ENCODE data around the gene IRF1.

The IRF1 gene

DNA sequence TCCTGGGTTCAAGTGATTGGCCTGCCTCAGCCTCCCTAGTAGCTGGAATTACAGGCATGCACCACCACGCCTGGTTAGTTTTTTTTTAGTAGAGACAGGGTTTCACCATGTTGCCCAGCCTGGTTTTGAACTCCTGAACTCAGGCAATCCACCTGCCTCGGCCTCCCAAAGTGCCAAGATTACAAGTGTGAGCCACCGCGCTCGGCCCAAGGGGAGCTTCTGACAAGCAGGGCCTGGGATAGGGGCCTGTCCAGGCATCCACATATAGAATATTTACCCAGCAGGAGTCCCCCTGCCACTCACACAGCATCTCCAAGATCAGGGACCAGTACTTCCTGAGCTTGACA is 10.1 kb downstream of the IRF1 start:
- no peak for TF ChIP-seq CTCF (conservative IDR thresholded peaks at IDR 0.05; ENCODE audit: low read depth, low read length)
- no peak for DNase-seq (ENCODE audit: low read depth)
- no peak overlapping the region for H3K4me3 ChIP-seq (ENCODE audit: low read depth, low read length)

- DNase-seq (ENCODE audit: low read depth): no peak
- TF ChIP-seq CTCF (conservative IDR thresholded peaks at IDR 0.05; ENCODE audit: low read depth, low read length): peak; percentile 9
- no peak overlapping the region for H3K4me3 ChIP-seq (ENCODE audit: low read depth, low read length)
Measured at GRCh38 chr5:132480042-132480441, 10.5 kb downstream of the IRF1 start.

- TF ChIP-seq CTCF (conservative IDR thresholded peaks at IDR 0.05; ENCODE audit: low read depth, low read length): no peak
- H3K4me3 ChIP-seq (ENCODE audit: low read depth, low read length): no peak overlapping the region
- no peak for DNase-seq (ENCODE audit: low read depth)
Measured at GRCh38 chr5:132479111-132479951, 11.2 kb downstream of the IRF1 start.

DNA sequence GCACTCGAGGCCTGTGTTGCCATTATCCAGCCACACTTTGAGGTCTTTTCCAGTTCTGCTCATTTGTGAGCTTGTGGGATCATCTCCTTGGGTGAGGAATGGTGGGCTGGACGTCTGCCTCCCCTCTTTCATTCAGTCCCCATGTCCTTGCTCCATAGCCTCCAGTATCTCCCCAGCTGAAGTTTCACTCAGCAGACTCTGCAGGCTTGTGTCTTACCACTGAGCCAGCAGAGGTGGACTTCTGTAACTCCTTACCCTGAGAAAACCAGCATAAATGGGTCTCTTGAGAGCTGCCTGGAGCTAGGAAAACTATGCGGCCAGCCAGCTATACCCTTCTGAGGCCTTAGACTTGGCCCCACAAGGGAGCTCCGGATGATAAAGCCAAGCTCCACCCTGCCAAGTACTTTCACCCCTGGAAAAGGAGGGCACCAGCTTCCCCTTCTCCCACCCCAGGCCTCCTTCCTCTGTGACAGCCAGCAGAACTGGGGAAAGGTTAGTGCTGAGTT is 12.2 kb downstream of the IRF1 start:
- DNase-seq (ENCODE audit: low read depth): no peak
- no peak overlapping the region for H3K4me3 ChIP-seq (ENCODE audit: low read depth, low read length)
- TF ChIP-seq CTCF (conservative IDR thresholded peaks at IDR 0.05; ENCODE audit: low read depth, low read length): no peak

GRCh38 chr5:132477784-132478365 is 12.7 kb downstream of the IRF1 start:
- DNase-seq (ENCODE audit: low read depth): no peak
- no peak overlapping the region for H3K4me3 ChIP-seq (ENCODE audit: low read depth, low read length)
- TF ChIP-seq CTCF (conservative IDR thresholded peaks at IDR 0.05; ENCODE audit: low read depth, low read length): no peak

DNA sequence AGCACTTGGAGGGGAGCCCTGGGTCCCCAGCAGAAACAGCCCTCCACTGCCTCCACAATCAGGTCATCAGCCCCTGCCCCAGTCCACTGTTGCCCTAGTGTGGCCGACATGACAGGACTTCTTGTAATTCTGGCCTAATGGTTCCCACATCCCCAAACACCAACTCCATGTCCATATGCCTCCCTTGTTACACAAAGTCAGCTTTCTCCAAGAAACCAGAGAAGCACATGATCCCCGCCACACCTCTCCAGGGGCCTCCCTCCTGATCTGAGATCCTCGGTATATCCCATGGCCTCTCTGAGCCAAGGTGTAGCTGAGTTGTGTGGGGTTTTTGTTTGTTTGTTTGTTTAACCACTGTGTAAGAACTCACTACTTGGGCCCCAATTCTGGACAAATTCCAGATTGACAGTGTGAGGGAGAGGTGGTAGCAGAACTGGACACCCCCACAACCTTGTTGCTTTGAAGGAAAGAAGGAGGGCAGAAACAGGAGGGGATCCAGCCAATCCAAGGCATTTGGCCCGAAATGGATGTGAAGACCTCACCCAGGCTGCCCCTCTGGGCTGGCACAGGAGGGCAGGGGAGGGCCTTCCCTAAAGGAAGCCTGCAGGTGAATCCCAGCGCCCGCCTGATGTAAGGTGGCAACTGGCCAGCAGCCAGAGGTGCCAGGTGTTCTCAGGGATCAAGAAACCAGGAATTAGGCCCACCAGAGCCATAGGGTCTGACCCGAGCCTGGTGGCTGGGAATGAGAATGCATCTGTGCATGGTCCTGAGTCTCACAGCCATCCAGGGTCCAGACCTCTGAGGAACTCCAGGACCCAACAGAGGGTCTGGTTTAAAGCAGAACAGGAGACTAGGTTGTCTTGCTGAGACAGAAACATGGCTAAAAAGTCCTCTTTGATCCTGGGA is 13.4 kb downstream of the IRF1 start:
- no peak for TF ChIP-seq CTCF (conservative IDR thresholded peaks at IDR 0.05; ENCODE audit: low read depth, low read length)
- DNase-seq (ENCODE audit: low read depth): no peak
- H3K4me3 ChIP-seq (ENCODE audit: low read depth, low read length): no peak overlapping the region
